ENCODE results near the gene OR4E2.
"Not testable (repeated sequence)": the region's sequence is repeated elsewhere in the genome, so short reads cannot be mapped to it uniquely, and the experiment has no call there.

OR4E2 gene

GRCh38 chr14:21698538-21698937, 44.9 kb downstream of the OR4E2 start:
- DNase-seq = not testable (repeated sequence)

GRCh38 chr14:21699551-21699950, 45.9 kb downstream of the OR4E2 start:
- DNase-seq = no peak

DNA sequence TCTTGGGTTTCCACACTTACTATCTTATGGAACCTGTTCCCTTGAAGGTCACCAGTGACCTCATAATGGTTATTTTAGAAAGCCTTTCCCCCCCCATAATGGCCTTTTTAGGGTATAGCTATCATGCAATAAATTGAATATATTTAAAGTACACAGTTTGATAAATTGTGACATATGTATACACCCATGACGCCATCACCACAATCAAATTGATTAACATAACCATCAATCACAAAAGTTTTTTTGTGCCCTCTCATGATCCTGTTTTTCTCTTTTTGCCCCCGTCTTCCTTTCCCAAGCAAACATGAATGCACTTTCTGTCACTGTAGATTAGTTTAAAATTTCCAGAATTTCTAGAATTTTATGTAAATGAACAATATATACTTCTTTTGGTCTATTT, 48.7 kb downstream of the OR4E2 start:
- DNase-seq = no peak

GRCh38 chr14:21703357-21704326, 50.0 kb downstream of the OR4E2 start:
- DNase-seq = peak in 1 of 5 donors; percentile 18

- no peak for DNase-seq
These were observed 50.7 kb downstream of the OR4E2 start for GRCh38 chr14:21704338-21704737.

DNA sequence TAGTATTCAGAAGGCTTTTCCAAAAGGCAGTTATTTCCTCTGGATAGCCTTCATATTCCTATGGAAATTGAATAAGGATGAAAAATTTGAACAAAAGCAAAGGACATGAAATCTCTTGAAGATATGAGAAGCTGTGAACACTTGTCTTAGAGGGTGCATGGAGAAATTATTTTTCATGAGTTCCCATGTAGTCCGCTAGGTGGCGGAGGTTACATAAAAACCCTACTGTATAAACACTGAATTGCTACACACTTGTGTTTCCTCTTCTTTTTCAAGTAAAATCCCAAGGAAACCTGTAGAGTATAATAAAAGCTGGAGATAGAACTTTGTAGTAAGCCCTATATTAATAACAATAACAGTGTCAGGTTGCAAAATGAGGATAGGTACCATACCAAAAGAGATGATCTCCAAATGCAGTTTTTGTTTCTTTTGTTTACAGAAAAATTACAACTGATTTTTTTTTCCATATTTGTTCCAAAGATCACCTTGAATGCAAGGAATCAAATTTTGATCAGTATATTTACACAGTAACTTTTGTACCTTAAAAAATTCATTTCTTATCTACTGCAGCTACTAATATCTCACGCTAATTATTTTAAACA, 57.8 kb downstream of the OR4E2 start:
- DNase-seq = peak in 1 of 5 donors; percentile 42

GRCh38 chr14:21712036-21712435, 58.4 kb downstream of the OR4E2 start:
- DNase-seq = peak in 1 of 5 donors; percentile 38

- DNase-seq = no peak
These were observed 60.8 kb downstream of the OR4E2 start for GRCh38 chr14:21714318-21714929.
